SU-DHL-6 (cell line): ENCODE measurements around the gene DOCK3.

Experiments
- EZH2phosphoT487 ChIP-seq: fragments of 200-600 bp; sonication (generic), shearing (Covaris generic); conservative IDR thresholded peaks from 2 replicates; pipeline ENCODE4 v1.6.1; 2018; ENCODE audit warnings: mild to moderate bottlenecking, antibody characterized with exemption, low read length, moderate library complexity, mixed read lengths
- TF ChIP-seq, protein P1 (sequence below): fragments of 200-600 bp; sonication (generic); IDR thresholded peaks from one replicate; pipeline ENCODE4 v1.5.1; 2017; ENCODE audit warnings: antibody characterized with exemption, mild to moderate bottlenecking, low read length, moderate library complexity; ENCODE audit not compliant: insufficient read depth, poor library complexity, severe bottlenecking

GRCh38 chr3:51163051-51163450 lies 488.3 kb downstream of the DOCK3 start:
- TF ChIP-seq, protein P1, sequence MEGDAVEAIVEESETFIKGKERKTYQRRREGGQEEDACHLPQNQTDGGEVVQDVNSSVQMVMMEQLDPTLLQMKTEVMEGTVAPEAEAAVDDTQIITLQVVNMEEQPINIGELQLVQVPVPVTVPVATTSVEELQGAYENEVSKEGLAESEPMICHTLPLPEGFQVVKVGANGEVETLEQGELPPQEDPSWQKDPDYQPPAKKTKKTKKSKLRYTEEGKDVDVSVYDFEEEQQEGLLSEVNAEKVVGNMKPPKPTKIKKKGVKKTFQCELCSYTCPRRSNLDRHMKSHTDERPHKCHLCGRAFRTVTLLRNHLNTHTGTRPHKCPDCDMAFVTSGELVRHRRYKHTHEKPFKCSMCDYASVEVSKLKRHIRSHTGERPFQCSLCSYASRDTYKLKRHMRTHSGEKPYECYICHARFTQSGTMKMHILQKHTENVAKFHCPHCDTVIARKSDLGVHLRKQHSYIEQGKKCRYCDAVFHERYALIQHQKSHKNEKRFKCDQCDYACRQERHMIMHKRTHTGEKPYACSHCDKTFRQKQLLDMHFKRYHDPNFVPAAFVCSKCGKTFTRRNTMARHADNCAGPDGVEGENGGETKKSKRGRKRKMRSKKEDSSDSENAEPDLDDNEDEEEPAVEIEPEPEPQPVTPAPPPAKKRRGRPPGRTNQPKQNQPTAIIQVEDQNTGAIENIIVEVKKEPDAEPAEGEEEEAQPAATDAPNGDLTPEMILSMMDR, result no peak
- no peak for TF ChIP-seq EZH2phosphoT487
